AG20443 (cell line): ENCODE data around the gene RPL10.

Experiments
- DNase-seq: peaks from one replicate; pipeline ENCODE4 v3.0.0; 2012; ENCODE audit warnings: low spot score, mixed read lengths

Gene RPL10

DNA sequence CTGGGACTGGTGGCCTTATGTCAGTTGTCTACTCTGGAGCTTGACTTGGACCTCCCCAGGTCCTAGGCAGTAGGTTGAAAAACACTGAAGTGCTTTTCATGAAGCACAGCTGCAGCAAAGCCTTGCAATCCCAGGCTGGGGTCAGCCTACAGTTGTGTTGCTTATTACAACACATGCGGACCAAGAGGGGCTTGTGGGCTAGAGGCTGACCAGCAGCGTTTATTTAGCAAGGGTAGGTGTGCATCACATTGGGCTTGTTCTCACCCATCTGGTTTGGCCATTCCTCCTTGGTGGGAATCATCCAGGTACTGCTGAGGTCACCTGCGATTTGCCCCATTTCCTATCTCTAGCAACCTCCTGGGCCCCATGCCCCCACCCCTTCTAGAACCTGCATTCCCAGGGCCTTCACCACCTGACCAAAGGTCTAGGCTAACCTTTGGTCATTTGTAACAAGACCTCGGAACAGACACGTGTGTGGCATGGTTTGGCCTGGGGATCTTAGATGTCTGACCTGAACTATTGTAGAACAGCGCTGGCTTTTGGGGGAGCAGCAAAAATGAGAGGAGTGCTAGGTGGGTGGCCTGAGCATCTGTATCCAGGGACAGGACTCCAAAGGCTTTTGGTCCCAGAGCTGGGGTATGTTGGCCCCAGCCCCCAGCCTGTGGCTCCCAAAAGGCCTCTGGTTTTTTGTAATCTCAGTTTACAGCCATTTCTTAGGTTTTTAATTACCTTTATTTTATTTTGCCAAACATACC lies 3.0 kb downstream of the RPL10 start:
- no peak for DNase-seq

DNA sequence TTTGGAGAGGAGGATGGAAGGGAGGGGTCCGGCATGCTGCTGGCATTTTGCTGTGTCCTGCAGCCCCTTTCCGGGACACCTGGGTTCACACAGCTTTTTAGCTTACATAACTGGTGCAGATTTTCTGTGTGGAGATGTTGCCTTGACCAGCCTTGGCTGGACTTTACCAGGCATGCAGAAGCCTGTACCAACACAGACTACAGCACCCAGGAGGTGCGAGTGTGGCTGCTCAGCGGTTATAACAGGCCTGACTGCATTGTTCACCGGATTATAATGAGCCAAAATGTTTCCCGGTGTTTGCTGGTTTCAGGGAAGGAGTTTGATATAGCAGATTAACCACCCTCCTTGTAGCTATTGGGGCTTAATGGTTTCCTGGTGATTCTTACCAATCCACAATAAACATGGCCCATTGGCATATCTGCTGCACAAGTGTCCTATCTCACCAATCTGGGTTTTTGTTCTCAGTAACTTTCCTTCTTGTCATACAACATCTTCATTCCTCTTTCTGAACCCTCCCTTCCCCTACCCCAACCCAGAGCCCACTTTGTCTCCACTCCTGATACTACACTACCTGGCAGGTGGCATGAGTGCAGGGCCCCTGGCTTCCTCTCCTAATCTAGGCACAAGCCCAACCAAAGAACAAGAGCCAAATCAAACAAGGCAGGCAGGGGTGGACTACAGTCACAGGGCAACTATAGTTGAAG lies 3.9 kb downstream of the RPL10 start:
- no peak for DNase-seq

- no peak for DNase-seq
Measured at GRCh38 chrX:154402622-154403127, 4.5 kb downstream of the RPL10 start.

DNA sequence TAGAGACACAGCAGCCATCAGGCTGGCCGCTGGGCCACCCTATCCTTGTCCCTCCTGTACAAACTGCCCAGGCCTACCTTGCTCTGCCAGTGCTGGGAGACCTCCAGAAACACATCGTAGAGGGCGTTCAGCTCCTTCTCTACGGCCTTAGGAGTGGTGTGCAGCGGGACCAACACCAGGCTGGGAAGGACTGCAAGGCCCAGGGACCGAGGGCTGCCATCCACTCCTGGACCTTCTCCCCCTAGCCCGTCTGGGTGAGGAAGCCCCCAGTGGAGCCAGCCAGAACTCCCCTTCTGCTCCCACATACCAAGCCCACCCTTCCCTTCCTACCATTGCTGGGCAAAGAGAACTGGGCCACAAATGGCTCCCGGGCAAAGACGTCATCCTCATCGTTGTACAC lies 5.0 kb downstream of the RPL10 start:
- DNase-seq = no peak

- DNase-seq = no peak
Measured at GRCh38 chrX:154403858-154404257, 5.7 kb downstream of the RPL10 start.

GRCh38 chrX:154404625-154405192 lies 6.5 kb downstream of the RPL10 start:
- DNase-seq = no peak

DNA sequence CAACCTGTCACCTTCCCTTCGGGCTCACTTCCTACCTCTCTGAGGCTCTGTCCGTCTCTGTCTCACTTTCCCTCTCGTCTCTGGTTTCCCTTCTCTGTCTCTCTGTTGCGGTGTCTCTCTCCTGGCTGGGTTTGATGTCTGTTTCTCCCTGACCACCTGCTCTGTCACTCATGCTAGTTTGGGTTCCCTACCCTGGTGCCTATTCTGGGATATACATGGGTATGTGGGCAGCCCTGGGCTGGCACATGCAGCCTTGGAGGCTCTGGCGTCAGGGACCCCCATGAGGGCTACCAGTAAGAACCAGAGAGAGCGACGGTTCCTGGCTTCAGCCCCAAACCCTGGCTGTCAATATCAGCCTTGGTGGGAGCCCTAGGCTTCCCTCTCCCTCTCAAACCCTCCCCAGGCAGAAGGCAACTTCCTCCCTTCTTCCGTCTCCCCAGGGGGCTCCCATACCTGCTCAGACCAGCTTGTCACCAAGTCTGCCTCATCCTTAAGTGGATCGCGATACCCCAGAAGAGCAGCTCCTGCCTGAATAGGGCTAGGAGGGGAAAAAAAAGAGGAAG lies 10.6 kb downstream of the RPL10 start:
- DNase-seq = no peak

DNA sequence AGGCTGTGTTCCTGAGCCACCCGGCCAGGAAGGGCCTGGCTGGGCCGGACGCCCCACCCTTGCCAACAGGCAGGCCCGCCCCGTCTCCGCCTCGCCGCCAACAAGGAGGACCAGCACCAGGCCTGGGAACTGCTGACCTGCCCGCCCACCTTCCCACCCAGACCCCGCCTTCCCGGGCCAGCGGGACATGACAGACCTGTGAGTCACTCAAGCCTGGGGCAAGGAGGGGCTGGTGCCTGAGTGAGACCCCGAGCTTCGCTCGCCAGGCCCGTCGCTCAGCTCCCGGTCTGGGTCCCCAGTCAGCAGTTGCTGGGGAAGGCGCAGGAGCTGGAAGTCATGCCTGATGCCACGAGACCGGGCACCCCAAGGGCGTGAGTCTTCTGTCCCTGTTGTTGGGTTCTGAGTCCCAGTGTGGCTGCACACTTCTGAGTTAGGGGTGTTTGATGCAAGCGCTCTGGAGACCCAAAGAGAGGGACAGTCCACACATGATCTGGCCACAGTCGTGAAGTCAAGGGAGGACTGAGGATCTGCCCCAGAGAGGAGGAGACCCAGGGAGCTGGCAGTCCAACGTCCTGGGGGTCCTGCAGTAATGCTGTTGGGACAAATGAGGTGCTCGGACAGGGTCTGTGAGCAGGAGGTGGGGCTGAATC lies 11.2 kb downstream of the RPL10 start, which contains the start of gene DNASE1L1:
DNASE1L1 (minus strand) TSS at position 33 of the 650 bp plus-strand sequence. CDS start 3,686 bp downstream, outside the sequence.
- peak; percentile 76 for DNase-seq

DNA sequence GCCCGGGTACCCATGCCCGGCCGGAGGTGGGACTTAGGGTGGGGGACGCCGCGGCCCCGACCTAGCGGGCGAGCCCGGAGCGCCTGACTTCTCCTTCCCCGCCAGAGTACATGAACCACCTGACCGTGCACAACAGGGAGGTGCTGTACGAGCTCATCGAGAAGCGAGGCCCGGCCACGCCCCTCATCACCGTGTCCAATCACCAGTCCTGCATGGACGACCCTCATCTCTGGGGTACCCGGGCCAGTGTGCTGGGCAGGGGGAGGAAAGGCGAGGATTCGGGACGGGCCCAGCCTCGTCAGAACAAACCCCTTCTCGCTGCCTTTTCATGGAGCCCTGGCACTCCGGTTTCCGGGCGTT lies 13.8 kb downstream of the RPL10 start:
- peak; percentile 58 for DNase-seq

DNA sequence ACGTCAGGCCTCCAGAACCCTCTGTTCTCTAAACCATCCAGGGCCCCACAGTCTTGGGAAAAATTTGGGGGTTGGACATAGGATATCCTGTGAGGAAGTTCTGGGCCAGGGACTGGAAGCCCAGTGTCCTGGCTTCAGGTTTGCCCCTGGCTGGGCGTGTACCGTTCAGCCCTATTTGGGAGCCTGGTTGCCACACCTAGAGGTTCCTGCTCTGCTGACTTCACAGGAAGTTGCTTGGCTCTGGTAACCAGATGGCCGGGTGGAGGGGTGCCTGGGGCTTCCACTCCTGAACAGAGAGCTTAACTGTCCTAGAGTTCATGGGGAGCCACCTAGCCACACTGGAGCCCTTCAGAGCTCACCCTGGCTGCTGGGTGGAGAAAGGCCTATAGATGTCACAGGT lies 14.3 kb downstream of the RPL10 start:
- no peak for DNase-seq

DNA sequence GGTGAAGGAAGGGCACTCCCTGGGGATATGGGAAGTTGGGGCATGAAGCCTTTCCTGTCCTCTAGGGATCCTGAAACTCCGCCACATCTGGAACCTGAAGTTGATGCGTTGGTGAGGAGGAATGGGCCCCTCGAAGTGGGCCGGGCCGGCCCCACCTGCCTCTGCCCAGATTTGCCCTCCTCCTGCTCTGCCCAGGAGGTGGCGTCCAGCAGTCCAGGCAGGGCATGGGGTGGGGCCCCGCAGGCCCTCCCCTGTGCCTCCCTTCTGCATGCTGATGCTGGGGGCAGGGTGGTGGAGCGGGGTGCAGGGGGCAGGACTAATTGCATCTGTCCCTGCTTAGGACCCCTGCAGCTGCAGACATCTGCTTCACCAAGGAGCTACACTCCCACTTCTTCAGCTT lies 15.0 kb downstream of the RPL10 start:
- no peak for DNase-seq

DNA sequence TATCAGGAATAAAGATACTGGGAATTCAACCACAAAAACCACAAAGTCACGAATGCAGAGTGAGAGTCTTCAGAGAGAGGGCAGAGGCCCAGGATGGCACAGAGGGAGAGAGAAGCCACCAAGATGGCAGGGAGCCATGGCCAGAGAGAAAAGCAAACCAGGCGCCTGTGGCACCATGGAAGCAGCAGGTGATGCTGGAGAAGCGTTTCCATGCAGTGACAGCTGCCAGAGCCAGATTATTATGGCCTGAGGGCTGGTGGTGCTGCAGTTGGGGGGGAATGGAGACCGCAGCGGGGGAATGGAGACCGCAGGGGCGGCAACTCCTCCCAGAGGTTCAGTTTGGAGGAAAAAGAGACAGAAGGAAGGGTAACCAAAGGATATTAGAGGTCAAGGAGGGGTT lies 19.0 kb downstream of the RPL10 start:
- no peak for DNase-seq

GRCh38 chrX:154419189-154419588 lies 21.0 kb downstream of the RPL10 start:
- DNase-seq = no peak

DNA sequence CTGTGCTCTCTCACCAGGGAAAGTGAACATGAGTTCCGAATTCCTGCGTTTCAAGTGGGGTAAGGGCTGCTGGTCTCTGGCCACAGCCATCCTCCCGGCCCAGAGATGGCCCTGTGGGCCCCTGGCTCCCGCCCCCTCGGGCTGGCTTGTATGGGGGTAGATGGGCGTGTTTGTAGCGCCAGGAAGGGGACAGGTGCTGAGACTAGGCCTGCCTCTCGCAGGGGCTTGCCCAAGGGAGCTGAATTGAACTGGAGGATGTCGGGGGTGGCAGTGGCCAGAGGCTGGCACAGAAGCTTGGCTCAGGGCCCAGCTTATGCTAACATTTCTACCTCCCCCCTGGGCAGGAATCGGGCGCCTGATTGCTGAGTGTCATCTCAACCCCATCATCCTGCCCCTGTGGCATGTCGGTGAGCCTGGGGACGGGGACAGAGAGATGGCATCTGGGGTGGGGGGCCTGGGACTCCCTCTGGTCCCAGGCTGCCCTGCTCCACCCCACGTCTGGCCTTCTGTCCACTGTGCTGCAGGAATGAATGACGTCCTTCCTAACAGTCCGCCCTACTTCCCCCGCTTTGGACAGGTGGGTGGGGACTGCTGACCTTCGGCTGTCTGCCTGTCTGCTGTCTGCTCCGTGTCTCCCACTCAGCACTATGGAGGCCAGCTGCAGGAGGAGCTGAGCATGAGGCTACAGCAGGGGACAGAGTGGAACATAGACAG lies 21.7 kb downstream of the RPL10 start:
- no peak for DNase-seq

GRCh38 chrX:154420402-154420756 lies 22.2 kb downstream of the RPL10 start:
- no peak for DNase-seq

GRCh38 chrX:154426916-154427770 lies 29.0 kb downstream of the RPL10 start:
- no peak for DNase-seq

DNA sequence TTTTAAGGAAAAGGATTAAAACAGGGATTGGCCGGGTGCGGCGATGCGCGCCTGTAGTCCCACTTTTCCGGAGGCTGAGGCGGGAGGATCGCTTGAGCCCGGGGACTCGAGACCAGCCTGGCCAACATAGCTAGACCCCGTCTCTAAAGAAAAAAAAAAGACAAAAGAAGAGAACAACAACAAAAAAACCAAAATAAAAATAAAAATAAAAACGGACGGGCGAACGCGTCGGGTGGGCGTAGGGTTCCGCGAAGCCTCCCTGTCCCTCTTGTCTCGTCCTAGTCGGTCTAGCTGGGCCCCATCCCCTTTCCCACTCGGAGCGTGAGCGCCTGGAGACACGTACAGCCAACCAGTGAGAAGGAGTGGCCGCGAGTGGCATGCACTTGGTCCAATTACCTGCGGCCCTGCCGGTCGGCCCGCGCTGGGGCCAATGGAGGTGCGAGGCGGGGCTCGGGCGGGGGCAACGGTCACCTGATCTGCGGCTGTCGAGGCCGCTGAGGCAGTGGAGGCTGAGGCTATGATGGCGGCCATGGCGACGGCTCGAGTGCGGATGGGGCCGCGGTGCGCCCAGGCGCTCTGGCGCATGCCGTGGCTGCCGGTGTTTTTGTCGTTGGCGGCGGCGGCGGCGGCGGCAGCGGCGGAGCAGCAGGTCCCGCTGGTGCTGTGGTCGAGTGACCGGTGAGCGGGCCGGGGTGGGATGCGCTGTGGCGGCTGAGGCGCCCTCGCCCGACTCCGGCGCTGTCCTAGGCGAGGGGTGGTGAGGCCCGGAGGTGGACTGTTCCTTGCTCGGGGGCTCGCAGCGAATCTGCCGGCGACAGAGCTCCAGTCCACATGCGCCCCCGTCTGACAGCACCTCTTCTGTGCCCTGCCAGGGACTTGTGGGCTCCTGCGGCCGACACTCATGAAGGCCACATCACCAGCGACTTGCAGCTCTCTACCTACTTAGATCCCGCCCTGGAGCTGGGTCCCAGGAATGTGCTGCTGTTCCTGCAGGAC lies 30.3 kb downstream of the RPL10 start, which contains the start of gene ATP6AP1:
ATP6AP1 (plus strand) TSS at position 502 of the 996 bp plus-strand sequence; CDS start at position 518, 16 bp downstream.
- DNase-seq = peak; percentile 90

GRCh38 chrX:154429711-154430110 lies 31.5 kb downstream of the RPL10 start:
- DNase-seq = no peak

GRCh38 chrX:154430479-154430878 lies 32.3 kb downstream of the RPL10 start:
- DNase-seq = no peak
